ENCODE measurements around the gene PACS1.

DNA sequence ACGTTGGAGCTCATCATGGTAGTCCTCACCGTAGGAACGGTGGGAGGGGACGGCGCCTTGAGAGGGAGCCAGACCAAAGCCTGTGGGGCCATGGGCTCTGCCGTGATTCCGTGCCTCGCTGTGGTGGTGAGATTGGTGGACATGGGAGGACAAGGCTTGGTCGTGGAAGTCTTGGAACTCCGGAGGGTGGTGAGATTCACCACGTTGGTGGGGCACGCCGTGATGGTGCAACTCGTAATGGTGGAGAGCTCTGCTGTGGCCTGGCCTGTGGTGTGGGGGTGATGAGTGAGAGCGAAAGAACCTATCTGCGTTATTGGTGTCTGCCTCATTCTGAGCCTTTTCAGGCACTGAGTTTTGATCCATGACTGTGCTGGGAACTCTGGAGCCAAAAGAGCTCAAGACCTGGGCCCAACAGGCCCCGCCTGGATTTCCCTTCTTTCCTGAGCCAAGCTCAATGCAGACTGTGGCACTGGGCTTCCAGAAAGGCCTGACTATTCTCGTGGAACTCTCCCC lies 44.0 kb upstream of the PACS1 start, which contains the start of gene CATSPER1:
- TF ChIP-seq, protein P1, sequence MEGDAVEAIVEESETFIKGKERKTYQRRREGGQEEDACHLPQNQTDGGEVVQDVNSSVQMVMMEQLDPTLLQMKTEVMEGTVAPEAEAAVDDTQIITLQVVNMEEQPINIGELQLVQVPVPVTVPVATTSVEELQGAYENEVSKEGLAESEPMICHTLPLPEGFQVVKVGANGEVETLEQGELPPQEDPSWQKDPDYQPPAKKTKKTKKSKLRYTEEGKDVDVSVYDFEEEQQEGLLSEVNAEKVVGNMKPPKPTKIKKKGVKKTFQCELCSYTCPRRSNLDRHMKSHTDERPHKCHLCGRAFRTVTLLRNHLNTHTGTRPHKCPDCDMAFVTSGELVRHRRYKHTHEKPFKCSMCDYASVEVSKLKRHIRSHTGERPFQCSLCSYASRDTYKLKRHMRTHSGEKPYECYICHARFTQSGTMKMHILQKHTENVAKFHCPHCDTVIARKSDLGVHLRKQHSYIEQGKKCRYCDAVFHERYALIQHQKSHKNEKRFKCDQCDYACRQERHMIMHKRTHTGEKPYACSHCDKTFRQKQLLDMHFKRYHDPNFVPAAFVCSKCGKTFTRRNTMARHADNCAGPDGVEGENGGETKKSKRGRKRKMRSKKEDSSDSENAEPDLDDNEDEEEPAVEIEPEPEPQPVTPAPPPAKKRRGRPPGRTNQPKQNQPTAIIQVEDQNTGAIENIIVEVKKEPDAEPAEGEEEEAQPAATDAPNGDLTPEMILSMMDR (IDR thresholded peaks at IDR 0.05) = no peak
- TF ChIP-seq POLR2A (IDR thresholded peaks at IDR 0.05) = no peak

Measured in ovary (tissue), 3 donors.